SW480 (cell line): ENCODE results near the gene CCDC83.
"Not testable (repeated sequence)": the region's sequence is repeated elsewhere in the genome, so short reads cannot be mapped to it uniquely, and the experiment has no call there.

Experiments
- DNase-seq: peaks from one replicate; pipeline ENCODE4 v3.0.0-alpha.2; 2016; ENCODE audit warnings: low spot score

Gene CCDC83

GRCh38 chr11:85945296-85945695 lies 90.1 kb downstream of the CCDC83 start:
- no peak for DNase-seq

- no peak for DNase-seq
Measured at GRCh38 chr11:85945788-85946187, 90.6 kb downstream of the CCDC83 start.

- DNase-seq, result no peak
Measured at GRCh38 chr11:85946221-85946620, 91.0 kb downstream of the CCDC83 start.

- DNase-seq, result no peak
Measured at GRCh38 chr11:85947431-85948272, 92.5 kb downstream of the CCDC83 start.

- no peak for DNase-seq
Measured at GRCh38 chr11:85948884-85949283, 93.7 kb downstream of the CCDC83 start.

GRCh38 chr11:85949798-85950197 lies 94.6 kb downstream of the CCDC83 start:
- no peak for DNase-seq

- DNase-seq, result no peak
Measured at GRCh38 chr11:85950317-85951048, 95.3 kb downstream of the CCDC83 start.

GRCh38 chr11:85951049-85951405 lies 95.8 kb downstream of the CCDC83 start:
- DNase-seq, result no peak

- no peak for DNase-seq
Measured at GRCh38 chr11:85951428-85952107, 96.4 kb downstream of the CCDC83 start.

GRCh38 chr11:85952108-85952485 lies 96.9 kb downstream of the CCDC83 start:
- not testable (repeated sequence) for DNase-seq

GRCh38 chr11:85953491-85954143 lies 98.4 kb downstream of the CCDC83 start:
- DNase-seq, result no peak

- DNase-seq, result no peak
Measured at GRCh38 chr11:85955531-85955930, 100.3 kb downstream of the CCDC83 start.

GRCh38 chr11:85960678-85961077 lies 105.5 kb downstream of the CCDC83 start:
- no peak for DNase-seq

- no peak for DNase-seq
Measured at GRCh38 chr11:85961130-85961529, 105.9 kb downstream of the CCDC83 start.

- no peak for DNase-seq
Measured at GRCh38 chr11:85961930-85962363, 106.8 kb downstream of the CCDC83 start.

- no peak for DNase-seq
Measured at GRCh38 chr11:85965202-85965601, 110.0 kb downstream of the CCDC83 start.

- no peak for DNase-seq
Measured at GRCh38 chr11:85967457-85967856, 112.3 kb downstream of the CCDC83 start.
